Measurements from ENCODE around the gene FUOM.

FUOM gene

GRCh38 chr10:133353202-133353959, 4.4 kb downstream of the FUOM start:
- no peak for DNase-seq (ENCODE audit: low read depth in 1 of 2, low spot score in 1 of 2)

- no peak for DNase-seq (ENCODE audit: low read depth in 1 of 2, low spot score in 1 of 2)
These were observed 6.2 kb downstream of the FUOM start for GRCh38 chr10:133351408-133352318.

GRCh38 chr10:133350950-133351329, 6.9 kb downstream of the FUOM start:
- no peak for DNase-seq (ENCODE audit: low read depth in 1 of 2, low spot score in 1 of 2)

- DNase-seq (ENCODE audit: low read depth in 1 of 2, low spot score in 1 of 2), result no peak
These were observed 7.4 kb downstream of the FUOM start for GRCh38 chr10:133350283-133350949.

GRCh38 chr10:133349577-133350011, 8.2 kb downstream of the FUOM start:
- no peak for DNase-seq (ENCODE audit: low read depth in 1 of 2, low spot score in 1 of 2)

- no peak for DNase-seq (ENCODE audit: low read depth in 1 of 2, low spot score in 1 of 2)
These were observed 8.7 kb downstream of the FUOM start for GRCh38 chr10:133349160-133349568.

- no peak for DNase-seq (ENCODE audit: low read depth in 1 of 2, low spot score in 1 of 2)
These were observed 9.9 kb downstream of the FUOM start for GRCh38 chr10:133347710-133348517.

- no peak for DNase-seq (ENCODE audit: low read depth in 1 of 2, low spot score in 1 of 2)
These were observed 11.4 kb downstream of the FUOM start for GRCh38 chr10:133346413-133346812.

- DNase-seq (ENCODE audit: low read depth in 1 of 2, low spot score in 1 of 2), result no peak
These were observed 13.6 kb downstream of the FUOM start for GRCh38 chr10:133344236-133344635.

- DNase-seq (ENCODE audit: low read depth in 1 of 2, low spot score in 1 of 2), result no peak
These were observed 14.3 kb downstream of the FUOM start for GRCh38 chr10:133343558-133343957.

- no peak for DNase-seq (ENCODE audit: low read depth in 1 of 2, low spot score in 1 of 2)
These were observed 14.9 kb downstream of the FUOM start for GRCh38 chr10:133342942-133343341.

- no peak for DNase-seq (ENCODE audit: low read depth in 1 of 2, low spot score in 1 of 2)
These were observed 15.8 kb downstream of the FUOM start for GRCh38 chr10:133341983-133342382.

- DNase-seq (ENCODE audit: low read depth in 1 of 2, low spot score in 1 of 2), result no peak
These were observed 18.0 kb downstream of the FUOM start for GRCh38 chr10:133339708-133340380.

GRCh38 chr10:133338080-133339071, 19.4 kb downstream of the FUOM start:
- no peak for DNase-seq (ENCODE audit: low read depth in 1 of 2, low spot score in 1 of 2)

- DNase-seq (ENCODE audit: low read depth in 1 of 2, low spot score in 1 of 2), result no peak
These were observed 20.5 kb downstream of the FUOM start for GRCh38 chr10:133337370-133337725.

GRCh38 chr10:133336577-133337369, 21.0 kb downstream of the FUOM start, which contains the start of gene CALY:
CALY (minus strand) TSS chr10:133336896; CDS start chr10:133328989, 7,907 bp downstream.
- DNase-seq (ENCODE audit: low read depth in 1 of 2, low spot score in 1 of 2), result peak; percentile 44 to 71

- no peak for DNase-seq (ENCODE audit: low read depth in 1 of 2, low spot score in 1 of 2)
These were observed 21.7 kb downstream of the FUOM start for GRCh38 chr10:133336118-133336576.
